ENCODE measurements around the gene MRM3. TPM values are rescaled to one million over a fixed set of nuclear protein-coding genes. Genes with fewer than 3 reads are reported as not detected.

Gene MRM3
- total RNA-seq = 10 to 100 TPM; 17.2 to 39.0 TPM

GRCh38 chr17:781805-782731 is at the start of gene MRM3, which contains the start of gene GLOD4:
TSS of gene MRM3 (plus strand) at chr17:782353. CDS start at chr17:782379, 26 bp downstream.
TSS of gene GLOD4 (minus strand) at chr17:782280. CDS start at chr17:782255, 25 bp downstream.

GRCh38 chr17:752002-752619 is 30.0 kb upstream of the MRM3 start, which contains the start of gene GEMIN4:
TSS of gene GEMIN4 (minus strand) at chr17:752264. CDS start at chr17:752142, 122 bp downstream.

Other genes with a start within 250 kb of the MRM3 start
- 10 to 100 TPM; 34.1 to 37.6 TPM for gene VPS53, start 67.5 kb upstream of the MRM3 start, total RNA-seq
- gene TLCD3A, start 49.8 kb upstream of the MRM3 start, total RNA-seq = 10 to 100 TPM; 13.8 to 36.0 TPM
- gene GEMIN4, start 30.1 kb upstream of the MRM3 start, total RNA-seq = 10 to 100 TPM; 11.0 to 21.3 TPM
- gene GLOD4, start 73 bp upstream of the MRM3 start, total RNA-seq = 10 to 100 TPM; 48.0 to 51.3 TPM
- 10 to 100 TPM in 1 of 2 donors, 1 to 10 TPM in 1; 6.2 to 13.7 TPM for gene NXN, start 197.4 kb downstream of the MRM3 start, total RNA-seq
- 10 to 100 TPM; 13.8 to 17.0 TPM for gene TIMM22, start 214.8 kb downstream of the MRM3 start, total RNA-seq

Measured in melanocyte of skin (primary cell).